Measurements from ENCODE around the gene NSUN6.

The NSUN6 gene

GRCh38 chr10:18681366-18681765 is 30.0 kb upstream of the NSUN6 start:
- H3K9me3 ChIP-seq (replicated peaks; ENCODE audit: low read length), result no peaks in the 10 kb centered on the region
- no peak overlapping the region for H3K9ac ChIP-seq (ENCODE audit: low read depth, low read length)
- H3K27me3 ChIP-seq (ENCODE audit: control insufficient read depth, insufficient read depth, low read length), result no peaks in the 10 kb centered on the region
- peaks cover 14% of the 10 kb centered on the region for H3K36me3 ChIP-seq (ENCODE audit: insufficient read depth, low read length)
- H3K4me3 ChIP-seq (ENCODE audit: low read length), result no peak overlapping the region
- H3K4me2 ChIP-seq (ENCODE audit: low read length), result no peak overlapping the region
- peaks cover 31% of the 10 kb centered on the region for H3K4me1 ChIP-seq (ENCODE audit: control insufficient read depth, insufficient read depth, low read length)

DNA sequence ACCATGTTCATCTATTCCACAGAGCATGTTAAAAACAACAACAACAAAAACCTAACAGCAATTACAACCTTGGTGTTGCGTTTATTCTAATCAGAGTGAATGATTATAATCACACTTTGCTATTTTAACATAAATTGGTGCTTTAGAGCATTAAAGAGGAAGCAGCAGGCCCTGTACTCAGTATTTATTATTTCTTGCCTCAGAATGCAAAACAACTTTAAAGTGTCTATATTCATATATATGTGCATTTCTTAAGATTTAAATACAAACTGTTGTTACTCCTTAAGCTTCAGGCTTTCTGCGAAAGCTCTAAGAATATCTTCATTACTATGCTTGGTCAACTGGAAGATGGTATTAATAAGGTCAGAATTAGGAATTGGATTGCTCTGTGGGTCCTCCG is 29.4 kb upstream of the NSUN6 start:
- peaks cover 18% of the 10 kb centered on the region for H3K36me3 ChIP-seq (ENCODE audit: insufficient read depth, low read length)
- H3K4me2 ChIP-seq (ENCODE audit: low read length), result no peak overlapping the region
- H3K9me3 ChIP-seq (replicated peaks; ENCODE audit: low read length), result no peaks in the 10 kb centered on the region
- H3K27me3 ChIP-seq (ENCODE audit: control insufficient read depth, insufficient read depth, low read length), result no peaks in the 10 kb centered on the region
- H3K4me1 ChIP-seq (ENCODE audit: control insufficient read depth, insufficient read depth, low read length), result peaks cover 31% of the 10 kb centered on the region
- H3K4me3 ChIP-seq (ENCODE audit: low read length), result no peak overlapping the region
- H3K9ac ChIP-seq (ENCODE audit: low read depth, low read length), result no peak overlapping the region

DNA sequence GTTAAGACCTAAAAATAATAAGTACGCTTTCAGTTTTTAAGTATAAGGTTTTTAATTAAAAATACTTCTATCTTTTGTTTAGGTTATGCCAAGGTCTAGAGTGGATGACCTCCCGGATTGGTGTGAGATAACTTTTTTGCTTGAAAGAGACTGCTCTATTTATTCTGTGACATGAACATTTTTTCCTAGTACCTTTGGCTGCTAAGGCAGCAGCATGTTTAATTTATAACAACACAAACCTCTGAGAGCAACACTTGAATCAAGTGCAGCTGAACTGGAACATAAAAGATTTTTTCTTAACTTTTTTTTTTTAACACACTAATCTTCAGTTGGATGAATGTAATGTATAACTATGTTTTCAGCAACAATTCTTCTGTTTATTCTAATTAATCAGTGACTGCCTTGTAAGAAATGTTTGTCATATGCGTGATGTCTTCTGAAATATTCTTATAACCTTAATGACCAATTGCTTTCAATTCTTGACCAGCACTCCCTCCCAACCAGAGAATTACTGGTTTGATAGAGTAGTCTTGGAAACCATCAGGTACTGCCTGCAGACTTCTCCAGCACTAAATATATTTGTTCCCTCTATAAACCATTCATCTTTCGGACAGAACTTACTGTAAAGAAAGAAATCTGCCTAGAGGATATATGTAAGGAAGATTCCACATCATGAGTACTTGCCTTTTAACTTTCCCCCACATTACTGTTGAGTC is 23.9 kb upstream of the NSUN6 start:
- no peaks in the 10 kb centered on the region for H3K9me3 ChIP-seq (replicated peaks; ENCODE audit: low read length)
- no peak overlapping the region for H3K4me3 ChIP-seq (ENCODE audit: low read length)
- H3K9ac ChIP-seq (ENCODE audit: low read depth, low read length), result no peak overlapping the region
- peaks cover 37% of the 10 kb centered on the region for H3K36me3 ChIP-seq (ENCODE audit: insufficient read depth, low read length)
- H3K27me3 ChIP-seq (ENCODE audit: control insufficient read depth, insufficient read depth, low read length), result no peaks in the 10 kb centered on the region
- no peak overlapping the region for H3K4me2 ChIP-seq (ENCODE audit: low read length)
- no peaks in the 10 kb centered on the region for H3K4me1 ChIP-seq (ENCODE audit: control insufficient read depth, insufficient read depth, low read length)

GRCh38 chr10:18668026-18668425 is 16.6 kb upstream of the NSUN6 start:
- Histone ChIP-seq H3K9ac (ENCODE audit: low read depth, low read length) (no peak overlapping the region), H3K4me1 (ENCODE audit: control insufficient read depth, insufficient read depth, low read length) (peaks cover 24% of the 10 kb centered on the region), H3K9me3 (replicated peaks; ENCODE audit: low read length) (no peaks in the 10 kb centered on the region), H3K4me2 (ENCODE audit: low read length) (no peak overlapping the region), H3K4me3 (ENCODE audit: low read length) (no peak overlapping the region), H3K27me3 (ENCODE audit: control insufficient read depth, insufficient read depth, low read length) (no peaks in the 10 kb centered on the region), H3K36me3 (ENCODE audit: insufficient read depth, low read length) (peaks cover 3% of the 10 kb centered on the region)

GRCh38 chr10:18666810-18667209 is 15.4 kb upstream of the NSUN6 start:
- no peaks in the 10 kb centered on the region for H3K27me3 ChIP-seq (ENCODE audit: control insufficient read depth, insufficient read depth, low read length)
- H3K4me1 ChIP-seq (ENCODE audit: control insufficient read depth, insufficient read depth, low read length), result peaks cover 24% of the 10 kb centered on the region
- peaks cover 3% of the 10 kb centered on the region for H3K36me3 ChIP-seq (ENCODE audit: insufficient read depth, low read length)
- H3K9ac ChIP-seq (ENCODE audit: low read depth, low read length), result no peak overlapping the region
- no peaks in the 10 kb centered on the region for H3K9me3 ChIP-seq (replicated peaks; ENCODE audit: low read length)
- peak overlapping the region; percentile 68 for H3K4me2 ChIP-seq (ENCODE audit: low read length)
- peak overlapping the region; percentile 36 for H3K4me3 ChIP-seq (ENCODE audit: low read length)

DNA sequence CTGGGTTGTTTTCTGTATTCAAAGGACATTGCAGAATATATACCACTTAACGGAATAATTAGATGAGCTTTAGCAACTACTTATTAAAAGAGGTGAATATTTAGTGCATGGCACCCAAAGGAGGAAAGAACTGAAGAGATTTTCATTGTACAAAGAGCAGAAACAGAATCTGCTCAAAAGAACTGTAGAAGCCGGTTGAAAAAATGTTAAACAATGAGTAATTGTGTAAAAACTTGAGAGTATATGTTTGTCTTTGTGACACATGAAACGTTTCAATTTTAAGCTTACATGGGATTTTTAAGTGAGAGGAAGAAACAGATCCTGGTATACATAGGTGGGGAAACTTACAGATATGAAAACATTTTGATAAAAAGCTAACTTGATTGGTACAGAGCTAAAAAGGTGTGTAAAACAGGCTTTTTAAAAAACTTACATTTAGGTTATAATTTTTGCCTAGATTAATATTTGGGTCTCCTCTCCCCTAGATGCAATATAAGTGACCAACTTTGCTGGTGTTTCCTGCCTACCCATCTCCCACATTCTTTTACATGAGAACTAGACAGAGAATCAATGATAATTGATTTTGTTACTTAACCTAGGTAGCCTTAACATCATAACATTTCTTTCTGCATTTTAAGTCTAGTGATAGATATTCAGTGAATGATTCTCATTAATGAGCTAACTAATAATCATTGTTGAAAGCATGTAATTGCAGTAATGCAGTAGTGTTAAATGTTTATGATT is 14.6 kb upstream of the NSUN6 start:
- H3K4me2 ChIP-seq (ENCODE audit: low read length), result peak overlapping the region; percentile 68
- peaks cover 28% of the 10 kb centered on the region for H3K4me1 ChIP-seq (ENCODE audit: control insufficient read depth, insufficient read depth, low read length)
- peak overlapping the region; percentile 9 for H3K9ac ChIP-seq (ENCODE audit: low read depth, low read length)
- H3K4me3 ChIP-seq (ENCODE audit: low read length), result no peak overlapping the region
- H3K9me3 ChIP-seq (replicated peaks; ENCODE audit: low read length), result no peaks in the 10 kb centered on the region
- H3K27me3 ChIP-seq (ENCODE audit: control insufficient read depth, insufficient read depth, low read length), result no peaks in the 10 kb centered on the region
- no peaks in the 10 kb centered on the region for H3K36me3 ChIP-seq (ENCODE audit: insufficient read depth, low read length)

GRCh38 chr10:18664841-18665478 is 13.6 kb upstream of the NSUN6 start:
- H3K9ac ChIP-seq (ENCODE audit: low read depth, low read length), result no peak overlapping the region
- no peak overlapping the region for H3K4me3 ChIP-seq (ENCODE audit: low read length)
- H3K27me3 ChIP-seq (ENCODE audit: control insufficient read depth, insufficient read depth, low read length), result no peaks in the 10 kb centered on the region
- no peaks in the 10 kb centered on the region for H3K36me3 ChIP-seq (ENCODE audit: insufficient read depth, low read length)
- H3K4me1 ChIP-seq (ENCODE audit: control insufficient read depth, insufficient read depth, low read length), result peaks cover 28% of the 10 kb centered on the region
- H3K4me2 ChIP-seq (ENCODE audit: low read length), result peak overlapping the region; percentile 68
- H3K9me3 ChIP-seq (replicated peaks; ENCODE audit: low read length), result no peaks in the 10 kb centered on the region

DNA sequence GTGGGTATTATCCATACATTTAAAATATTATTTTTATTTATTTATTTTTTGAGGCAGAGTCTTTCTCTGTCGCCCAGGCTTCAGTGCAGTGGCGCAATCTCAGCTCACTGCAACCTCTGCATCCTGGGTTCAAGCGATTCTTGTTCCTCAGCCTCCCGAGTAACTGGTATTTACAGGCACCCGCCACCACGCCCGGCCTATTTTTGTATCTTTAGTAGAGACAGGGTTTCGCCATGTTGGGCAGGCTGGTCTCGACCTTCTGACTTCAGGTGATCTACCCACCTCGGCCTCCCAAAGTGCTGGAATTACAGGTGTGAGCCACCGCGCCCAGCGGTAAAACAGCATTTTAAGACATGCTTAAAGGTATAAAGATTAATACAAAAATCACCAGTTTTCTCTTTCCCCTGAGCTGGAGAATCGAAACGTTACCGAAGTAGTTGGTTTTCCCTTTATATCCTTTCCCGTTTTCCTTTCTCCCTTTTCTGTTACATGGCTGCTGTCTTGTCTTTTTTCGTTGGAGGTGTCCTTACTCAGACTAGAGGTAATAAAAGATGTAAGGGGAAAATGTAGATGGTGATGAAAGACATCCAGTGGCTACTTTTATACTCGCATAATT is 9.5 kb upstream of the NSUN6 start:
- Histone ChIP-seq H3K36me3 (ENCODE audit: insufficient read depth, low read length) (no peaks in the 10 kb centered on the region), H3K4me2 (ENCODE audit: low read length) (peak overlapping the region; percentile 83), H3K4me3 (ENCODE audit: low read length) (peak overlapping the region; percentile 79), H3K9me3 (replicated peaks; ENCODE audit: low read length) (no peaks in the 10 kb centered on the region), H3K27me3 (ENCODE audit: control insufficient read depth, insufficient read depth, low read length) (no peaks in the 10 kb centered on the region), H3K4me1 (ENCODE audit: control insufficient read depth, insufficient read depth, low read length) (peaks cover 21% of the 10 kb centered on the region), H3K9ac (ENCODE audit: low read depth, low read length) (peak overlapping the region; percentile 93)

DNA sequence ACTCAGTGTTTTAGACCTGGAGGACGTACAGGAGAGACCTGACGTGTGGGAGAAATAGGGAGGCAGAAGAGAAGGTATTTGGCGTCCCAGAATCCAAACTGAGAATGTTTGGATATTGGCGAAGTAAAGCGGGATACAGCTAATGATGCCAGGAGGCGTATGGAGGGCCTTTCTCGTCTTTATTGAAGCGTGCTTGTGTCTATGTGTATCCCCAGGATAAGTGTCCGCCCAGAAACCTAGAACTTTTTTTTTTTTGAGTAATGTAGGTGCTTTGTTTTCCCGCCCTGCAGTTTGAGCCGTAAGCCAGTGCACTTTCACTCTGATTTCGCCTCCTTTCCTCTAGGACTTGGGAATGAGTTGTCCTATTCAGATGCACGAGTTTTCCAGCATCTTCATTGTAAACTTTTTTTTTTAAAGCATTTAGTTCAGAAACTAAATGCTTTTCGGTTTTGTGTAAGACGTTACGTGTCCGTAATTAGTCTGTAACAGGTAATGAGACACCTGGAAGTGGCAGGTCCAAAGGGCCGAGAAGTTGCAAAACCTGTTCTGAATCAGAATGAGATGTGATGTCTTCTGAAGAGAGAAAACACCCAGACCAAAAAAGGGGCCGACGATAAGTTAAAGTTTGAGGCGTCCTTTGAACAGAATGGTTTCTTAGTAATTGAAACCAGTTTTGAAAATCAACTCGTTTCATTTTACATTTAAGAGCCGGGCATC is 8.6 kb upstream of the NSUN6 start:
- Histone ChIP-seq H3K4me3 (ENCODE audit: low read length) (peak overlapping the region; percentile 79), H3K4me1 (ENCODE audit: control insufficient read depth, insufficient read depth, low read length) (peaks cover 12% of the 10 kb centered on the region), H3K27me3 (ENCODE audit: control insufficient read depth, insufficient read depth, low read length) (no peaks in the 10 kb centered on the region), H3K4me2 (ENCODE audit: low read length) (peak overlapping the region; percentile 83), H3K9ac (ENCODE audit: low read depth, low read length) (peak overlapping the region; percentile 93), H3K36me3 (ENCODE audit: insufficient read depth, low read length) (no peaks in the 10 kb centered on the region), H3K9me3 (replicated peaks; ENCODE audit: low read length) (no peaks in the 10 kb centered on the region)

GRCh38 chr10:18659125-18659818 is 7.9 kb upstream of the NSUN6 start, which contains the start of gene ARL5B:
Gene ARL5B (plus strand): TSS chr10:18659431. CDS start chr10:18659638, 207 bp downstream.
- Histone ChIP-seq H3K9ac (ENCODE audit: low read depth, low read length) (peak within 1 kb of the TSS; percentile 93), H3K4me3 (ENCODE audit: low read length) (peak within 1 kb of the TSS; percentile 79), H3K4me1 (ENCODE audit: control insufficient read depth, insufficient read depth, low read length) (peaks cover 12% of the 10 kb centered on the region), H3K4me2 (ENCODE audit: low read length) (peak within 1 kb of the TSS; percentile 86), H3K27me3 (ENCODE audit: control insufficient read depth, insufficient read depth, low read length) (no peaks in the 10 kb centered on the region), H3K36me3 (ENCODE audit: insufficient read depth, low read length) (no peaks in the 10 kb centered on the region), H3K9me3 (replicated peaks; ENCODE audit: low read length) (no peaks in the 10 kb centered on the region)
